ENCODE results near the gene SRCAP. TPM values are rescaled to one million over a fixed set of nuclear protein-coding genes. Genes with fewer than 3 reads are reported as not detected.

Gene SRCAP
- polyA plus RNA-seq, 1 donor (not counting 4 experiments of a cell fraction or from before 2014, with no cell fraction given) = 1.4 TPM

DNA sequence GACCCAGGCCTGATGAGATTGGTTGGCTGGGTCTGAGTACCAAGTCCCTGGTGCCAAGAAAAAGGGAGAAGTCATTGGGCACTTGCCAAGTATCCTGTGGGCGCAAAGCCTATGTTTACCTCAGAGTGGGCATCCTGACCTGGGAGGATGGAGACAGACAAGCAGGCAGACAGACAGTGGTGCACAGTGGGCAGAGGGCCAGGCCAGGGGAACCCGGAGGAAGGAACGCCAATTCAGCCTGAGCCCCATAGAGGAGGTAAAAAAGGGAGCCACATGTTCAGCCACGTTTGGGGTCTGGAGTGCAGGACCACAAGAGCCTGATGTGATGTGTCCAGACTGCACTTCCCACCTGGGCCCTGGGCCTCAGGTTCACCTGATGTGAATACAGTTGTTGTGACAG lies 54.6 kb downstream of the SRCAP start:
- Histone ChIP-seq H3K4me3 (ENCODE audit: control insufficient read depth in 2 of 3, extremely low read depth in 1 of 3, insufficient read depth in 2 of 3, low read depth in 1 of 3, low read length in 3 of 3) (no peak overlapping the region), H3K27me3 (ENCODE audit: control insufficient read depth, extremely low read depth, insufficient read depth, low read length) (no peaks in the 10 kb centered on the region), H3K79me2 (ENCODE audit: control insufficient read depth, insufficient read depth, low read length) (peaks cover 10% of the 10 kb centered on the region), H3K27ac (ENCODE audit: control insufficient read depth, insufficient read depth, low read length) (no peak overlapping the region), H3K9me3 (ENCODE audit: control insufficient read depth, low read depth, low read length) (no peaks in the 10 kb centered on the region), H2AFZ (ENCODE audit: control insufficient read depth, low read length) (no peak overlapping the region), H3K4me1 (ENCODE audit: control insufficient read depth, extremely low read depth, insufficient read depth, low read length) (no peaks in the 10 kb centered on the region), H4K20me1 (ENCODE audit: control insufficient read depth, extremely low read depth, insufficient read depth, low read length) (no peaks in the 10 kb centered on the region), H3K9me1 (ENCODE audit: control insufficient read depth, extremely low read depth, insufficient read depth, low read length) (no peaks in the 10 kb centered on the region), H3K9ac (ENCODE audit: control insufficient read depth, extremely low read depth, insufficient read depth, low read length) (no peak overlapping the region), H3K4me2 (ENCODE audit: control insufficient read depth, extremely low read depth, insufficient read depth, low read depth, low read length) (no peak overlapping the region), H3K36me3 (ENCODE audit: control insufficient read depth in 2 of 2, extremely low read depth in 1 of 2, insufficient read depth in 2 of 2, low read length in 2 of 2) (peaks cover 32 to 40% of the 10 kb centered on the region in 2 experiments)
- TF ChIP-seq EZH2 (IDR thresholded peaks at IDR 0.05; ENCODE audit: low read length) (no peak), CTCF (optimal IDR thresholded peaks at IDR 0.05 in 1 of 3, IDR thresholded peaks at IDR 0.05 in 1 of 3, conservative IDR thresholded peaks at IDR 0.05 in 1 of 3; ENCODE audit: extremely low read depth in 1 of 3, insufficient read depth in 2 of 3, low read length in 3 of 3) (no peak)
- dilution Hi-C loops (cut with MboI; ENCODE audit: extremely low pct_ligation_motif_present, low sequenced_read_pairs) = no loop called here
- DNase-seq (ENCODE audit: low read depth, low spot score) = no peak
- FAIRE-seq = no peak

DNA sequence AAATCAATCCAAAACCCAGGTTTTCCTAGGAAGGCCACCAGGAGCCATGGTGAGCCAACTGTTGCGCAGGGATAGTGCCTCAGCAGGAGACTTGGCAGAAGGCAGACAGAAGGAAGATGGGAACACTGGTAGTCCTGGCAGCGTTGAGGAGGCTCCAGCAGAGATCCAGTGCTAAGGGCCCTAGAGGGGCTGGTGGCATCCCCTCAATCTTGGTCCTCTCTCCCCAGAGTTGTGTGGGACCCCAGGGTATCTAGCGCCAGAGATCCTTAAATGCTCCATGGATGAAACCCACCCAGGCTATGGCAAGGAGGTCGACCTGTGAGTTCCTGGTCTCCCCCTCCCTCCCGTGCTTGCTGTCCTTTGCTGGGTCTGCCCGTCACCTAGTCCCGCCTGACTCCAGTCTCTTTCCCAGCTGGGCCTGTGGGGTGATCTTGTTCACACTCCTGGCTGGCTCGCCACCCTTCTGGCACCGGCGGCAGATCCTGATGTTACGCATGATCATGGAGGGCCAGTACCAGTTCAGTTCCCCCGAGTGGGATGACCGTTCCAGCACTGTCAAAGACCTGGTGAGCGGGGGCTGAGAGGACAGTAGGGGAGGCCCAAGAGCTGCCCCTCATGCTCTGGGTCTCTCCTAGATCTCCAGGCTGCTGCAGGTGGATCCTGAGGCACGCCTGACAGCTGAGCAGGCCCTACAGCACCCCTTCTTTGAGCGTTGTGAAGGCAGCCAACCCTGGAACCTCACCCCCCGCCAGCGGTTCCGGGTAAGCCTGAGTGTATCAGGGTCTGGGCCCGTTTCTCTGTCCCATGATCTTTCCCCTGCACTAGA lies 57.2 kb downstream of the SRCAP start:
- dilution Hi-C loops (cut with MboI; ENCODE audit: extremely low pct_ligation_motif_present, low sequenced_read_pairs) = no loop called here
- Histone ChIP-seq H3K9me3 (ENCODE audit: control insufficient read depth, low read depth, low read length) (no peaks in the 10 kb centered on the region), H3K36me3 (ENCODE audit: control insufficient read depth in 2 of 2, extremely low read depth in 1 of 2, insufficient read depth in 2 of 2, low read length in 2 of 2) (peaks cover 24 to 25% of the 10 kb centered on the region in 2 experiments), H3K79me2 (ENCODE audit: control insufficient read depth, insufficient read depth, low read length) (no peaks in the 10 kb centered on the region), H4K20me1 (ENCODE audit: control insufficient read depth, extremely low read depth, insufficient read depth, low read length) (no peaks in the 10 kb centered on the region), H3K4me2 (ENCODE audit: control insufficient read depth, extremely low read depth, insufficient read depth, low read depth, low read length) (no peak overlapping the region), H3K9me1 (ENCODE audit: control insufficient read depth, extremely low read depth, insufficient read depth, low read length) (no peaks in the 10 kb centered on the region), H3K27me3 (ENCODE audit: control insufficient read depth, extremely low read depth, insufficient read depth, low read length) (no peaks in the 10 kb centered on the region), H3K4me3 (ENCODE audit: control insufficient read depth in 2 of 3, extremely low read depth in 1 of 3, insufficient read depth in 2 of 3, low read depth in 1 of 3, low read length in 3 of 3) (no peak overlapping the region), H3K4me1 (ENCODE audit: control insufficient read depth, extremely low read depth, insufficient read depth, low read length) (peaks cover 8% of the 10 kb centered on the region), H3K9ac (ENCODE audit: control insufficient read depth, extremely low read depth, insufficient read depth, low read length) (no peak overlapping the region), H3K27ac (ENCODE audit: control insufficient read depth, insufficient read depth, low read length) (no peak overlapping the region), H2AFZ (ENCODE audit: control insufficient read depth, low read length) (no peak overlapping the region)
- no peak for TF ChIP-seq EZH2 (IDR thresholded peaks at IDR 0.05; ENCODE audit: low read length)
- TF ChIP-seq CTCF (optimal IDR thresholded peaks at IDR 0.05 in 1 of 3, IDR thresholded peaks at IDR 0.05 in 1 of 3, conservative IDR thresholded peaks at IDR 0.05 in 1 of 3; ENCODE audit: extremely low read depth in 1 of 3, insufficient read depth in 2 of 3, low read length in 3 of 3) = no peak
- FAIRE-seq (no peak), DNase-seq (ENCODE audit: low read depth, low spot score) (no peak)

Data from keratinocyte (primary cell).